Naive thymus-derived CD4-positive, alpha-beta T cell (primary cell): ENCODE results near the gene ZNRF3. TPM values are rescaled to one million over a fixed set of nuclear protein-coding genes. Genes with fewer than 3 reads are reported as not detected.
"Not testable (repeated sequence)": the region's sequence is repeated elsewhere in the genome, so short reads cannot be mapped to it uniquely, and the experiment has no call there.

Source experiments
- ATAC-seq: fragments of 150-1000 bp; cut with Tn5 transposase; 2 replicates; pipeline ENCODE4 v1.10.0; 2021; ENCODE audit warnings: mild to moderate bottlenecking, moderate library complexity
- CTCF ChIA-PET: fragments of 350-600 bp; sonication (Branson Sonifier 250); formaldehyde crosslinking; loops from one replicate; lab custom pipeline; 2021; ENCODE audit warnings: antibody characterized with exemption; lab: Charles Lee
- POLR2A ChIA-PET: fragments of 350-600 bp; sonication (Branson Sonifier 250); formaldehyde crosslinking; loops from one replicate; lab custom pipeline; 2021; ENCODE audit warnings: antibody characterized with exemption, inconsistent platforms; lab: Charles Lee
- DNase-seq, 9 donors: peaks; one replicate each; pipeline versions ENCODE4 v3.0.0 to v3.0.0-alpha.2; 2020 to 2022; ENCODE audit warnings: mixed read lengths in 1 of 9
- H3K27ac ChIP-seq: one replicate; pipeline ENCODE4 v1.7.0; 2013; ENCODE audit warnings: mild to moderate bottlenecking, low read depth, low read length, moderate library complexity
- H3K27me3 ChIP-seq, 2 donors: one replicate each; pipeline ENCODE4 v1.7.0; 2013; ENCODE audit warnings: low read length in 2 of 2, mild to moderate bottlenecking in 2 of 2, moderate library complexity in 2 of 2; ENCODE audit not compliant: control insufficient read depth in 2 of 2, insufficient read depth in 2 of 2
- H3K36me3 ChIP-seq, 3 experiments: 1 replicate in 2 of 3; 2 replicates in 1 of 3; pipeline ENCODE4 v1.7.0; 2013; ENCODE audit warnings: low read length in 3 of 3, mild to moderate bottlenecking in 3 of 3, moderate library complexity in 1 of 3; ENCODE audit not compliant: insufficient read depth in 3 of 3, control insufficient read depth in 2 of 3
- H3K4me1 ChIP-seq, 2 donors: one replicate each; pipeline ENCODE4 v1.7.0; 2013; ENCODE audit warnings: low read length in 2 of 2, mild to moderate bottlenecking in 2 of 2, moderate library complexity in 1 of 2; ENCODE audit not compliant: control insufficient read depth in 2 of 2, insufficient read depth in 2 of 2
- H3K4me3 ChIP-seq: 2 replicates; pipeline ENCODE4 v1.7.0; 2013; ENCODE audit warnings: mild to moderate bottlenecking, low read length
- H3K9me3 ChIP-seq, 3 experiments: 1 replicate in 2 of 3; 2 replicates in 1 of 3; pipeline ENCODE4 v1.7.0; 2013; ENCODE audit warnings: low read length in 3 of 3; ENCODE audit not compliant: control insufficient read depth in 2 of 3
- H3K27ac Mint-ChIP-seq, 9 donors: one replicate each; pipeline ENCODE4 v1.8.0; 2020 to 2022; ENCODE audit warnings: mixed read lengths in 9 of 9, mild to moderate bottlenecking in 8 of 9, moderate library complexity in 5 of 9, inconsistent platforms in 2 of 9
- H3K27me3 Mint-ChIP-seq, 5 donors: one replicate each; pipeline ENCODE4 v1.8.0; 2021 to 2022; ENCODE audit warnings: mixed read lengths in 5 of 5, mild to moderate bottlenecking in 1 of 5
- H3K36me3 Mint-ChIP-seq, 5 donors: one replicate each; pipeline ENCODE4 v1.8.0; 2020 to 2022; ENCODE audit warnings: mixed read lengths in 5 of 5, mild to moderate bottlenecking in 3 of 5, inconsistent platforms in 1 of 5
- H3K4me1 Mint-ChIP-seq, 7 donors: one replicate each; pipeline ENCODE4 v1.8.0; 2020 to 2022; ENCODE audit warnings: mixed read lengths in 7 of 7, mild to moderate bottlenecking in 3 of 7, inconsistent platforms in 1 of 7
- H3K4me3 Mint-ChIP-seq, 10 donors: one replicate each; pipeline ENCODE4 v1.8.0; 2020 to 2022; ENCODE audit warnings: mild to moderate bottlenecking in 10 of 10, mixed read lengths in 10 of 10, moderate library complexity in 6 of 10, inconsistent platforms in 2 of 10
- H3K9me3 Mint-ChIP-seq, 11 donors: one replicate each; pipeline ENCODE4 v1.8.0; 2020 to 2022; ENCODE audit warnings: mixed read lengths in 11 of 11, mild to moderate bottlenecking in 4 of 11, inconsistent platforms in 1 of 11, moderate library complexity in 1 of 11
- intact Hi-C, 2 donors: fragments of 100-400 bp; cut with micrococcal nuclease; formaldehyde crosslinking; loops; one replicate each; pipeline ENCODE4 v1.15.1; 2023
- polyA plus RNA-seq, 2 donors: library from polyadenylated mRNA; unstranded; fragments of 300-500 nt; fragmentation: Illumina TruSeq; gene quantifications; one replicate each; pipeline ENCODE4 v1.2.3, GENCODE V29; 2021
- total RNA-seq, 6 experiments: library from RNA in 5 of 6; stranded (reverse) in 5 of 6; gene quantifications; 1 replicate in 5 of 6; 2 replicates in 1 of 6; pipeline ENCODE4 v1.2.3 and lab custom pipeline; 2021 to 2026

Gene ZNRF3
- total and polyA plus RNA-seq, 7 experiments from 2014 or later: 0.22 to 0.98 (median 0.63) TPM

DNA sequence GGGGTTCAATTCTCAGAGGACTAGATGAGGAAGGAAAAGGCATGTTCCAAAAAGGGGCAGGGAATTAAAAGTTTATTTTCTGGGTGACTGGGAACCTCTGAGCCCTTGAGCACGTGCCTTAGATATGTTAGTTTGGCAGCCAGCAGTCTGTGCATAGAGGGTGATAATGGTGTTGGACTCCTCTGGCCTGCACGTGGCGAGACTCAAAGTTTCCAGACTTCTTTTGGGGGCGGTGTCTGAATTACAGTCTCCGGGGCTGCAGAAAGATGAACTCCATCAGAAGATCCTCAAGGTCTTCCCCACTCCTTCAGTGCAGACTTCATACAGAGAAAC is 861 bp upstream of the ZNRF3 start:
- CTCF ChIA-PET: no interaction called here
- peaks cover 13 to 29% (median 21%) of the 10 kb centered on the region in 7 donors for H3K4me1 Mint-ChIP-seq
- POLR2A ChIA-PET: interaction anchor here (1.0 kb wide), 1 partner anchor 83 kb away, joined by 5 read pairs; the partner anchor contains the start of gene XBP1
- intact Hi-C loops: loop anchor here (2.0 to 10.0 kb wide), 6 partner anchors 16 to 885 kb away; partner anchors contain the start of genes UQCR10 (in 1 of the 2), XBP1 (in 1 of the 2) and ZMAT5 (in 1 of the 2)
- H3K27ac Mint-ChIP-seq: peak overlapping the region in 7 of 9 donors; percentile 33 to 81 (median 62)
- no peaks in the 10 kb centered on the region for H3K36me3 Mint-ChIP-seq
- H3K27me3 ChIP-seq: peaks cover 0 to 3% of the 10 kb centered on the region in 2 donors
- peaks cover 8 to 12% of the 10 kb centered on the region in 2 donors for H3K4me1 ChIP-seq
- peaks cover 8 to 70% (median 16%) of the 10 kb centered on the region in 5 donors for H3K27me3 Mint-ChIP-seq
- peak overlapping the region; percentile 15 for H3K27ac ChIP-seq
- ATAC-seq: no peak
- H3K36me3 ChIP-seq: no peaks in the 10 kb centered on the region
- peaks cover 0 to 2% (median 0%) of the 10 kb centered on the region in 11 donors for H3K9me3 Mint-ChIP-seq
- H3K9me3 ChIP-seq: no peaks in the 10 kb centered on the region
- H3K4me3 Mint-ChIP-seq: peak overlapping the region; percentile 66 to 94 (median 88)
- peak in 1 of 9 donors; percentile 14 for DNase-seq
- H3K4me3 ChIP-seq: peak overlapping the region; percentile 90

DNA sequence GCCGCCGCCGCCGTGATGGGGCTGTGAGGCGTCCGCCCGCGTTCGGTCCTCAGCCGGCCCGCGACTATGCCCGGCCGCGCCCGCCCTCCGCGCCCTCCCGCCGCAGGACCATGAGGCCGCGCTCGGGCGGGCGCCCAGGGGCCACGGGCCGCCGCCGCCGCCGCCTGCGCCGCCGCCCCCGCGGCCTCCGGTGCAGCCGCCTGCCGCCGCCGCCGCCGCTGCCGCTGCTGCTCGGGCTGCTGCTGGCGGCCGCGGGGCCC is 215 bp downstream of the ZNRF3 start:
- intact Hi-C loops: loop anchor here (1.0 to 10.0 kb wide), 11 partner anchors 15 to 884 kb away; partner anchors contain the start of genes HSCB (in 2 of the 2), CCDC117 (in 1 of the 2), EWSR1 (in 1 of the 2) and UQCR10 (in 1 of the 2)
- Histone ChIP-seq H3K36me3 (no peaks in the 10 kb centered on the region), H3K9me3 (no peaks in the 10 kb centered on the region), H3K4me3 (no peak overlapping the region), H3K27me3 (peaks cover 0 to 3% of the 10 kb centered on the region in 2 donors), H3K27ac (no peak overlapping the region), H3K4me1 (peaks cover 8 to 12% of the 10 kb centered on the region in 2 donors)
- H3K4me3 Mint-ChIP-seq: peak overlapping the region in 6 of 10 donors; percentile 66 to 91 (median 89)
- H3K27me3 Mint-ChIP-seq: peaks cover 8 to 74% (median 16%) of the 10 kb centered on the region in 5 donors
- DNase-seq: no peak
- H3K4me1 Mint-ChIP-seq: peaks cover 13 to 29% (median 21%) of the 10 kb centered on the region in 7 donors
- peaks cover 0 to 2% (median 0%) of the 10 kb centered on the region in 11 donors for H3K9me3 Mint-ChIP-seq
- CTCF ChIA-PET: no interaction called here
- H3K27ac Mint-ChIP-seq: no peak overlapping the region
- no peaks in the 10 kb centered on the region for H3K36me3 Mint-ChIP-seq
- POLR2A ChIA-PET: interaction anchor here (1.0 kb wide), 2 partner anchors 14 to 84 kb away, joined by 3 to 5 read pairs; partner anchors contain the start of gene XBP1
- no peak for ATAC-seq

- Histone ChIP-seq H3K27me3 (peaks cover 0 to 3% of the 10 kb centered on the region in 2 donors), H3K9me3 (no peaks in the 10 kb centered on the region), H3K4me3 (peak overlapping the region; percentile 41), H3K36me3 (no peaks in the 10 kb centered on the region), H3K4me1 (peaks cover 8 to 12% of the 10 kb centered on the region in 2 donors), H3K27ac (no peak overlapping the region)
- intact Hi-C loops: loop anchor here (1.0 to 10.0 kb wide), 11 partner anchors 15 to 883 kb away; partner anchors contain the start of genes HSCB (in 2 of the 2), CCDC117 (in 1 of the 2), EWSR1 (in 1 of the 2) and UQCR10 (in 1 of the 2)
- peaks cover 8 to 74% (median 16%) of the 10 kb centered on the region in 5 donors for H3K27me3 Mint-ChIP-seq
- DNase-seq (peak; percentile 18 to 57 (median 42)), ATAC-seq (peak; percentile 1)
- ChIA-PET POLR2A (interaction anchor here (1.0 to 1.5 kb wide), 3 partner anchors 10 to 76 kb away, joined by 3 to 4 read pairs (median 3); no protein-coding TSS in a partner anchor), CTCF (no interaction called here)
- peaks cover 13 to 29% (median 21%) of the 10 kb centered on the region in 7 donors for H3K4me1 Mint-ChIP-seq
- H3K36me3 Mint-ChIP-seq: no peaks in the 10 kb centered on the region
- peak overlapping the region; percentile 40 to 90 (median 78) for H3K4me3 Mint-ChIP-seq
- H3K9me3 Mint-ChIP-seq: peaks cover 0 to 2% (median 0%) of the 10 kb centered on the region in 11 donors
- H3K27ac Mint-ChIP-seq: peak overlapping the region in 2 of 9 donors; percentile 29 to 43
Measured at GRCh38 chr22:28883917-28884746, 760 bp downstream of the ZNRF3 start.

DNA sequence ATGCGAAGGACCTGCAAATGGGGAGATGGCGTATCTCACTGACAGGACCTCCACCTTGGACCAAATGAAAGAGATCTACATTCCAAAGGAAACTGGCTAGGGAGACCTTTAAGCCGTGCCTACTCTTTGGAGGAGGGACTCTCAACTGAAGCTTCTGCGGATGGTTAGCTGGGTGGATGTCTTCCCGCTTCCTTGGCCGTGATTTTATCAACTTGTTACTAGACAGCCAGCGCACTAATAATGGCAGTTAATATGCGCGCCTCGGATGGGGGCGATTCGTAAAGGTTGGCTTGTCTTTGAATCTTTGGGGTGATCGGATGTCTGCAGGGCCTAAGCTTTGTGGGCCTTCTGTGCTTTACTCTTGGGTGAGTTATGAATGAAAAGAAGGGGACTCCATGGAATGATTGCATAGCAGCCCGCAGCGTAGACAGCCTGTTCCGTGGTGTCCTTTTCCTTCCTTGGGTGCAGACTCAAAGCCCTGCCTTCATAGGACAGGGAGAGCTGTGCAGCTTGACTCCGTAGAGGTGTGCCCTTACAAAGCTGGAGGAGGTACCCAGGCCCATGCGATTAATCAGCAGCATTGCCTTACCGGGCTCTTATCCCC is 1.5 kb downstream of the ZNRF3 start:
- peaks cover 8 to 12% of the 10 kb centered on the region in 2 donors for H3K4me1 ChIP-seq
- DNase-seq: no peak
- Mint-ChIP-seq H3K36me3 (no peaks in the 10 kb centered on the region), H3K4me1 (peaks cover 11 to 33% (median 25%) of the 10 kb centered on the region in 7 donors), H3K4me3 (peak overlapping the region; percentile 40 to 90 (median 78)), H3K27ac (peak overlapping the region in 1 of 9 donors; percentile 43), H3K27me3 (peaks cover 8 to 75% (median 16%) of the 10 kb centered on the region in 5 donors), H3K9me3 (peaks cover 0 to 3% (median 0%) of the 10 kb centered on the region in 11 donors)
- ATAC-seq: no peak
- H3K27me3 ChIP-seq: peaks cover 0 to 3% of the 10 kb centered on the region in 2 donors
- ChIA-PET POLR2A (interaction anchor here (0.9 to 1.6 kb wide), 4 partner anchors 10 to 140 kb away, joined by 3 to 5 read pairs (median 4); no protein-coding TSS in a partner anchor), CTCF (no interaction called here)
- no peak overlapping the region for H3K27ac ChIP-seq
- H3K36me3 ChIP-seq: no peaks in the 10 kb centered on the region
- intact Hi-C loops: loop anchor here (5.0 to 10.0 kb wide), 3 partner anchors 70 to 882 kb away; partner anchors contain the start of genes UQCR10 (in 1 of the 2) and ZMAT5 (in 1 of the 2)
- H3K9me3 ChIP-seq: no peaks in the 10 kb centered on the region
- H3K4me3 ChIP-seq: peak overlapping the region; percentile 41

- no peak overlapping the region for H3K27ac ChIP-seq
- peaks cover 9 to 32% (median 24%) of the 10 kb centered on the region in 7 donors for H3K4me1 Mint-ChIP-seq
- no peaks in the 10 kb centered on the region for H3K9me3 ChIP-seq
- no peak overlapping the region for H3K4me3 ChIP-seq
- H3K36me3 Mint-ChIP-seq: no peaks in the 10 kb centered on the region
- CTCF ChIA-PET: interaction anchor here (1.0 kb wide), 1 partner anchor 155 kb away, joined by 3 read pairs; no protein-coding TSS in a partner anchor
- H3K27ac Mint-ChIP-seq: no peak overlapping the region
- H3K4me1 ChIP-seq: peaks cover 8 to 12% of the 10 kb centered on the region in 2 donors
- intact Hi-C loops: loop anchor here (10.0 kb wide), 2 partner anchors 69 to 441 kb away; no protein-coding TSS in a partner anchor
- DNase-seq (no peak), ATAC-seq (no peak)
- peaks cover 0 to 3% of the 10 kb centered on the region in 2 donors for H3K27me3 ChIP-seq
- H3K36me3 ChIP-seq: no peaks in the 10 kb centered on the region
- H3K9me3 Mint-ChIP-seq: peaks cover 0 to 3% (median 0%) of the 10 kb centered on the region in 11 donors
- peaks cover 8 to 79% (median 16%) of the 10 kb centered on the region in 5 donors for H3K27me3 Mint-ChIP-seq
- POLR2A ChIA-PET: interaction anchor here (1.6 kb wide), 1 partner anchor 19 kb away, joined by 5 read pairs; no protein-coding TSS in a partner anchor
- peak overlapping the region in 2 of 10 donors; percentile 41 to 73 for H3K4me3 Mint-ChIP-seq
Measured at GRCh38 chr22:28885939-28886338, 2.6 kb downstream of the ZNRF3 start.

GRCh38 chr22:28886679-28887078 is 3.3 kb downstream of the ZNRF3 start:
- not testable (repeated sequence) for H3K36me3 Mint-ChIP-seq, DNase-seq, ATAC-seq, H3K4me3 ChIP-seq, H3K36me3 ChIP-seq, H3K9me3 Mint-ChIP-seq, H3K4me3 Mint-ChIP-seq, H3K27ac ChIP-seq, H3K9me3 ChIP-seq, H3K27me3 ChIP-seq, H3K27ac Mint-ChIP-seq
- H3K4me1 ChIP-seq: peaks cover 8 to 12% of the 10 kb centered on the region in 2 donors
- CTCF ChIA-PET: interaction anchor here (1.0 kb wide), 1 partner anchor 154 kb away, joined by 3 read pairs; no protein-coding TSS in a partner anchor
- intact Hi-C loops: loop anchor here (10.0 kb wide), 2 partner anchors 68 to 442 kb away; no protein-coding TSS in a partner anchor
- H3K4me1 Mint-ChIP-seq: peaks cover 9 to 32% (median 24%) of the 10 kb centered on the region in 7 donors
- POLR2A ChIA-PET: interaction anchor here (1.6 kb wide), 1 partner anchor 18 kb away, joined by 5 read pairs; no protein-coding TSS in a partner anchor
- H3K27me3 Mint-ChIP-seq: peaks cover 8 to 79% (median 20%) of the 10 kb centered on the region in 5 donors
